Hematopoietic multipotent progenitor cell treated with erythropoietin and hydrocortisone succinate and interleukin-3 and kit ligand, for 6 days (in vitro differentiated cells): Measurements from ENCODE around the gene ILK.

Source experiments
- DNase-seq: peaks from one replicate; pipeline ENCODE4 v3.0.0-alpha.2; 2015

ILK gene

GRCh38 chr11:6638429-6638828 lies 34.9 kb downstream of the ILK start:
- peak; percentile 15 for DNase-seq

- DNase-seq, result no peak
Observed at GRCh38 chr11:6640036-6640984, 36.7 kb downstream of the ILK start.

GRCh38 chr11:6640985-6641701 lies 37.6 kb downstream of the ILK start:
- no peak for DNase-seq

GRCh38 chr11:6642957-6643356 lies 39.4 kb downstream of the ILK start:
- no peak for DNase-seq

GRCh38 chr11:6646071-6646470 lies 42.5 kb downstream of the ILK start:
- DNase-seq, result no peak

- no peak for DNase-seq
Observed at GRCh38 chr11:6646576-6646917, 43.0 kb downstream of the ILK start.

- peak; percentile 33 for DNase-seq
Observed at GRCh38 chr11:6646918-6647679, 43.5 kb downstream of the ILK start.

- no peak for DNase-seq
Observed at GRCh38 chr11:6647836-6648235, 44.3 kb downstream of the ILK start.

- no peak for DNase-seq
Observed at GRCh38 chr11:6648501-6648900, 44.9 kb downstream of the ILK start.

- DNase-seq, result no peak
Observed at GRCh38 chr11:6650104-6650503, 46.5 kb downstream of the ILK start.

GRCh38 chr11:6650980-6651379 lies 47.4 kb downstream of the ILK start:
- DNase-seq, result no peak

- no peak for DNase-seq
Observed at GRCh38 chr11:6652182-6652581, 48.6 kb downstream of the ILK start.

- no peak for DNase-seq
Observed at GRCh38 chr11:6653097-6653496, 49.5 kb downstream of the ILK start.

GRCh38 chr11:6653656-6654055 lies 50.1 kb downstream of the ILK start:
- DNase-seq, result no peak

- DNase-seq, result no peak
Observed at GRCh38 chr11:6654281-6655019, 50.9 kb downstream of the ILK start.

GRCh38 chr11:6655020-6655789 lies 51.6 kb downstream of the ILK start:
- no peak for DNase-seq

- no peak for DNase-seq
Observed at GRCh38 chr11:6655790-6656583, 52.4 kb downstream of the ILK start, which contains the start of gene DCHS1. Gene DCHS1, minus strand, starts transcription at chr11:6655809. Its CDS starts 14,196 bp downstream, at chr11:6641613.

- no peak for DNase-seq
Observed at GRCh38 chr11:6656584-6656915, 53.0 kb downstream of the ILK start.

GRCh38 chr11:6656936-6657335 lies 53.4 kb downstream of the ILK start:
- no peak for DNase-seq

- no peak for DNase-seq
Observed at GRCh38 chr11:6657346-6657745, 53.8 kb downstream of the ILK start.

GRCh38 chr11:6658647-6659046 lies 55.1 kb downstream of the ILK start:
- DNase-seq, result no peak
